Erythroblast (primary cell): ENCODE data around the gene TDP1.

ENCODE experiments used
- GATA1 ChIP-seq: IDR thresholded peaks from 2 replicates; pipeline ENCODE4 v1.6.1; 2011; ENCODE audit warnings: low read depth, mild to moderate bottlenecking, control low read depth, low read length, moderate library complexity
- POLR2A ChIP-seq: IDR thresholded peaks from 2 replicates; pipeline ENCODE4 v1.6.1; 2011; ENCODE audit warnings: mild to moderate bottlenecking, low read length

GRCh38 chr14:90062822-90063539 is 107.3 kb downstream of the TDP1 start:
- TF ChIP-seq POLR2A (no peak), GATA1 (no peak)
